ENCODE results near the gene BRAF. TPM values are rescaled to one million over a fixed set of nuclear protein-coding genes. Genes with fewer than 3 reads are reported as not detected.
"Not testable (repeated sequence)": the region's sequence is repeated elsewhere in the genome, so short reads cannot be mapped to it uniquely, and the experiment has no call there.

BRAF gene
- total and polyA plus RNA-seq, 8 donors: 5.2 to 21.7 (median 16.3) TPM

GRCh38 chr7:140767418-140767817 is 157.3 kb downstream of the BRAF start:
- TF ChIP-seq, protein P1, sequence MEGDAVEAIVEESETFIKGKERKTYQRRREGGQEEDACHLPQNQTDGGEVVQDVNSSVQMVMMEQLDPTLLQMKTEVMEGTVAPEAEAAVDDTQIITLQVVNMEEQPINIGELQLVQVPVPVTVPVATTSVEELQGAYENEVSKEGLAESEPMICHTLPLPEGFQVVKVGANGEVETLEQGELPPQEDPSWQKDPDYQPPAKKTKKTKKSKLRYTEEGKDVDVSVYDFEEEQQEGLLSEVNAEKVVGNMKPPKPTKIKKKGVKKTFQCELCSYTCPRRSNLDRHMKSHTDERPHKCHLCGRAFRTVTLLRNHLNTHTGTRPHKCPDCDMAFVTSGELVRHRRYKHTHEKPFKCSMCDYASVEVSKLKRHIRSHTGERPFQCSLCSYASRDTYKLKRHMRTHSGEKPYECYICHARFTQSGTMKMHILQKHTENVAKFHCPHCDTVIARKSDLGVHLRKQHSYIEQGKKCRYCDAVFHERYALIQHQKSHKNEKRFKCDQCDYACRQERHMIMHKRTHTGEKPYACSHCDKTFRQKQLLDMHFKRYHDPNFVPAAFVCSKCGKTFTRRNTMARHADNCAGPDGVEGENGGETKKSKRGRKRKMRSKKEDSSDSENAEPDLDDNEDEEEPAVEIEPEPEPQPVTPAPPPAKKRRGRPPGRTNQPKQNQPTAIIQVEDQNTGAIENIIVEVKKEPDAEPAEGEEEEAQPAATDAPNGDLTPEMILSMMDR (IDR thresholded peaks at IDR 0.05): no peak
- peaks cover 0 to 7% (median 0%) of the 10 kb centered on the region in 3 donors for H3K36me3 ChIP-seq

DNA sequence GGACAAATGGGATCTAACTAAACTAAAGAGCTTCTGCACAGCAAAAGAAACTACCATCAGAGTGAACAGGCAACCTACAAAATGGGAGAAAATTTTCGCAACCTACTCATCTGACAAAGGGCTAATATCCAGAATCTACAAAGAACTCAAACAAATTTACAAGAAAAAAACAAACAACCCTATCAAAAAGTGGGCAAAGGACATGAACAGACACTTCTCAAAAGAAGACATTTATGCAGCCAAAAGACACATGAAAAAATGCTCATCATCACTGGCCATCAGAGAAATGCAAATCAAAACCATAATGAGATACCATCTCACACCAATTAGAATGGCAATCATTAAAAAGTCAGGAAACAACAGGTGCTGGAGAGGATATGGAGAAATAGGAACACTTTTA is 159.3 kb downstream of the BRAF start:
- FAIRE-seq; H3K27ac ChIP-seq; H3K4me3 ChIP-seq; H3K4me1 ChIP-seq; H3K27me3 ChIP-seq; intact Hi-C loops (cut with DNase I); DNase-seq; ATAC-seq; H3K9me3 ChIP-seq; H3K36me3 ChIP-seq: not testable (repeated sequence)
- no CpG with 5 or more reads among the region's 1 CpG for WGBS, 2 donors

More at GRCh38 chr7:140767418-140767817, 157.3 kb downstream of the BRAF start:
- H3K4me3 ChIP-seq: no peak overlapping the region
- intact Hi-C loops (cut with DNase I): no loop called here
- 97 to 98% methylated on average over 3 of the region's 3 CpGs for WGBS, 2 donors
- no peaks in the 10 kb centered on the region for H3K27me3 ChIP-seq
- no peak for DNase-seq
- H3K9me3 ChIP-seq: no peaks in the 10 kb centered on the region
- no peaks in the 10 kb centered on the region for H3K4me1 ChIP-seq
- ATAC-seq: no peak
- no peak for FAIRE-seq
- no peak overlapping the region for H3K27ac ChIP-seq

GRCh38 chr7:140763166-140763565 is 161.6 kb downstream of the BRAF start:
- intact Hi-C loops (cut with DNase I): not testable (repeated sequence)

GRCh38 chr7:140761375-140761774 is 163.4 kb downstream of the BRAF start:
- FAIRE-seq, ATAC-seq, H3K27ac ChIP-seq: not testable (repeated sequence)

More at GRCh38 chr7:140763166-140763565, 161.6 kb downstream of the BRAF start:
- not testable (repeated sequence) for H3K27ac ChIP-seq, H3K4me3 ChIP-seq, H3K4me1 ChIP-seq, ATAC-seq, H3K9me3 ChIP-seq, FAIRE-seq, H3K36me3 ChIP-seq, DNase-seq, H3K27me3 ChIP-seq
- 96% methylated on average over 17 to 24 of the region's 25 CpGs for WGBS, 2 donors

DNA sequence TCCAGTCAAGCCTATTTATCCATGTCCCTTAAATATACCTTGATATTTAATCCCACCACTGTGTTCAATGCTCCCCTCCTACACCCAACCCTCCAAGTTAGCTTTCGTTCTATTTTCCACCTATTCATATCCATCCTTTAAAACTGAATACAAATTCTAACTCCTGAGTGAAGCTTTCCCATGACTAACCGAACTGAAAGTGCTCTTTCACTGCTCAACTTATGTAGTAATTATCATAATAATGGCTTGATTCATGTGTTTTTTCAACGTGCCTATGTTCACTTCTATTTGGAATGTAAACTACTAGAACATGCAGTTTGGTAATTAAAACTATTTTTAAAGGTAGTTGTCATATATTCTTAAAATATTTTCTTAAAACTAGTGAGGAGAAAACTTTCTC is 170.2 kb downstream of the BRAF start:
- intact Hi-C loops (cut with DNase I): no loop called here
- Histone ChIP-seq H3K4me3 (no peak overlapping the region), H3K9me3 (no peaks in the 10 kb centered on the region), H3K27me3 (no peaks in the 10 kb centered on the region), H3K27ac (no peak overlapping the region), H3K4me1 (no peaks in the 10 kb centered on the region), H3K36me3 (peaks cover 0 to 7% (median 5%) of the 10 kb centered on the region in 3 donors)
- ATAC-seq (no peak), FAIRE-seq (no peak), DNase-seq (no peak)
- WGBS, 2 donors: 75 to 81% methylated on average over 3 of the region's 3 CpGs
- TF ChIP-seq, protein P1 (IDR thresholded peaks at IDR 0.05): no peak

More at GRCh38 chr7:140761375-140761774, 163.4 kb downstream of the BRAF start:
- DNase-seq; intact Hi-C loops (cut with DNase I); H3K4me3 ChIP-seq; H3K36me3 ChIP-seq; H3K4me1 ChIP-seq; H3K27me3 ChIP-seq; H3K9me3 ChIP-seq: not testable (repeated sequence)
- WGBS, 2 donors: 74 to 94% methylated on average over 3 of the region's 3 CpGs

- intact Hi-C loops (cut with DNase I): no loop called here
- ATAC-seq (no peak), FAIRE-seq (no peak), DNase-seq (no peak)
- WGBS, 2 donors: 93 to 100% methylated on average over 1 of the region's 1 CpG
- Histone ChIP-seq H3K9me3 (no peaks in the 10 kb centered on the region), H3K36me3 (peaks cover 0 to 7% (median 5%) of the 10 kb centered on the region in 3 donors), H3K4me1 (no peaks in the 10 kb centered on the region), H3K27me3 (no peaks in the 10 kb centered on the region), H3K27ac (no peak overlapping the region), H3K4me3 (no peak overlapping the region)
- TF ChIP-seq, protein P1 (IDR thresholded peaks at IDR 0.05): no peak
Observed at GRCh38 chr7:140752533-140752932, 172.2 kb downstream of the BRAF start.

Data from pancreas (tissue), 10 donors.